H1 (cell line): ENCODE data around the gene SLFN5. TPM values are rescaled to one million over a fixed set of nuclear protein-coding genes. Genes with fewer than 3 reads are reported as not detected.

Experiments
- CTCF ChIA-PET: fragments of 300-600 bp; sonication (Branson Sonifier 250); formaldehyde crosslinking; loops from one replicate; lab custom pipeline; 2021; ENCODE audit not compliant: partially characterized antibody; lab: Charles Lee
- POLR2A ChIA-PET: fragments of 300-600 bp; sonication (Branson Sonifier 250); formaldehyde crosslinking; loops from one replicate; lab custom pipeline; 2021; ENCODE audit warnings: inconsistent platforms; ENCODE audit not compliant: partially characterized antibody; lab: Charles Lee
- DNase-seq, 2 experiments: peaks; one replicate each; pipeline versions ENCODE4 v3.0.0 to v3.0.0-alpha.2; 2010 to 2022; ENCODE audit warnings: low spot score in 2 of 2, low read depth in 1 of 2, mixed read lengths in 1 of 2
- FAIRE-seq: peaks from 2 replicates; lab custom pipeline; 2011; peaks lifted over from hg19 to GRCh38; lab: Jason Lieb, UNC
- H2AFZ ChIP-seq: 2 replicates; pipeline ENCODE4 v1.8.1; 2012; ENCODE audit warnings: low read length, inconsistent platforms
- H2AK5ac ChIP-seq: 2 replicates; pipeline ENCODE4 v1.6.1; 2013; ENCODE audit warnings: low read depth, low read length
- H2BK120ac ChIP-seq: replicated peaks from 2 replicates; pipeline ENCODE3; 2013; ENCODE audit warnings: low read depth, low read length, inconsistent platforms
- H2BK12ac ChIP-seq: 2 replicates; pipeline ENCODE4 v1.6.1; 2013; ENCODE audit warnings: low read depth, low read length
- H2BK15ac ChIP-seq: 2 replicates; pipeline ENCODE4 v1.6.1; 2013; ENCODE audit warnings: low read length
- H2BK20ac ChIP-seq: 2 replicates; pipeline ENCODE4 v1.6.1; 2013; ENCODE audit warnings: low read length
- H2BK5ac ChIP-seq: 2 replicates; pipeline ENCODE4 v1.6.1; 2013; ENCODE audit warnings: low read depth, low read length
- H3K14ac ChIP-seq: 2 replicates; pipeline ENCODE4 v1.6.1; 2013; ENCODE audit warnings: inconsistent platforms; ENCODE audit not compliant: insufficient read length
- H3K18ac ChIP-seq: 2 replicates; pipeline ENCODE4 v1.6.1; 2013; ENCODE audit warnings: low read length; ENCODE audit errors: extremely low read depth
- H3K23ac ChIP-seq: 2 replicates; pipeline ENCODE4 v1.6.1; 2013; ENCODE audit warnings: inconsistent platforms; ENCODE audit not compliant: insufficient read length
- H3K23me2 ChIP-seq: 2 replicates; pipeline ENCODE4 v1.6.1; 2013; ENCODE audit warnings: low read depth, low read length
- H3K27ac ChIP-seq: 2 replicates; pipeline ENCODE4 v1.6.1; 2011; ENCODE audit warnings: low read depth, low read length, inconsistent platforms
- H3K27me3 ChIP-seq, 4 experiments: replicated peaks in 1 of 4; 1 replicate in 1 of 4; 2 replicates in 3 of 4; pipeline versions ENCODE4 v1.6.1 to v1.8.1; 2011 to 2013; ENCODE audit warnings: low read length in 3 of 4, mild to moderate bottlenecking in 3 of 4, inconsistent platforms in 2 of 4, mixed read lengths in 2 of 4, moderate library complexity in 1 of 4; ENCODE audit not compliant: control insufficient read depth in 3 of 4, insufficient read depth in 3 of 4; ENCODE audit errors: extremely low read depth in 1 of 4
- H3K36me3 ChIP-seq, 4 experiments: 2 replicates each; pipeline versions ENCODE4 v1.6.1 to v1.8.1; 2011 to 2013; ENCODE audit warnings: mild to moderate bottlenecking in 4 of 4, low read length in 3 of 4, moderate library complexity in 2 of 4, control low read depth in 1 of 4, inconsistent platforms in 1 of 4; ENCODE audit not compliant: insufficient read depth in 4 of 4, control insufficient read depth in 2 of 4
- H3K4ac ChIP-seq: replicated peaks from 2 replicates; pipeline ENCODE3; 2013; ENCODE audit warnings: low read length, low read depth, mixed read lengths, inconsistent platforms; ENCODE audit not compliant: insufficient read length
- H3K4me1 ChIP-seq, 4 experiments: replicated peaks in 1 of 4; 1 replicate in 1 of 4; 2 replicates in 3 of 4; pipeline versions ENCODE4 v1.6.1 to v1.8.1; 2011 to 2013; ENCODE audit warnings: low read length in 3 of 4, inconsistent platforms in 2 of 4, mixed read lengths in 1 of 4; ENCODE audit not compliant: insufficient read depth in 4 of 4, control insufficient read depth in 3 of 4
- H3K4me2 ChIP-seq, 2 experiments: 2 replicates each; pipeline versions ENCODE4 v1.6.1 to v1.8.1; 2011 to 2013; ENCODE audit warnings: low read depth in 2 of 2, low read length in 2 of 2, control low read depth in 1 of 2, inconsistent platforms in 1 of 2, mild to moderate bottlenecking in 1 of 2; ENCODE audit not compliant: insufficient read depth in 1 of 2
- H3K4me3 ChIP-seq, 4 experiments: fragments of 200-600, 300-600 bp in 1 of 4; sonication (generic), shearing (Covaris generic), sonication (Bioruptor Twin) in 1 of 4; 2 replicates each; pipeline versions ENCODE4 v1.5.1 to v1.8.1; 2011 to 2016; ENCODE audit warnings: low read length in 4 of 4, low read depth in 3 of 4, control low read depth in 2 of 4, inconsistent platforms in 2 of 4, mild to moderate bottlenecking in 2 of 4, mixed read lengths in 1 of 4, moderate library complexity in 1 of 4; ENCODE audit not compliant: insufficient read depth in 2 of 4; ENCODE audit errors: extremely low read depth in 1 of 4
- H3K56ac ChIP-seq: replicated peaks from 2 replicates; pipeline ENCODE3; 2013; ENCODE audit warnings: low read depth, mild to moderate bottlenecking, mixed read lengths, low read length, inconsistent platforms; ENCODE audit not compliant: insufficient read length
- H3K79me1 ChIP-seq: 2 replicates; pipeline ENCODE4 v1.6.1; 2013; ENCODE audit warnings: low read depth, low read length, control low read depth
- H3K79me2 ChIP-seq, 2 experiments: 2 replicates each; pipeline versions ENCODE4 v1.6.1 to v1.8.1; 2012 to 2013; ENCODE audit warnings: low read length in 2 of 2, mild to moderate bottlenecking in 2 of 2, inconsistent platforms in 1 of 2; ENCODE audit not compliant: insufficient read depth in 2 of 2, control insufficient read depth in 1 of 2
- H3K9ac ChIP-seq, 4 experiments: replicated peaks in 1 of 4; 1 replicate in 1 of 4; 2 replicates in 3 of 4; pipeline versions ENCODE4 v1.6.1 to v1.8.1; 2011 to 2013; ENCODE audit warnings: low read depth in 3 of 4, low read length in 3 of 4, control low read depth in 2 of 4, mild to moderate bottlenecking in 2 of 4, moderate library complexity in 2 of 4, inconsistent platforms in 1 of 4; ENCODE audit errors: extremely low read depth in 1 of 4
- H3K9me3 ChIP-seq, 2 experiments: 2 replicates each; pipeline versions ENCODE4 v1.6.1 to v1.8.1; 2012 to 2013; ENCODE audit warnings: mild to moderate bottlenecking in 2 of 2, moderate library complexity in 2 of 2, control low read depth in 1 of 2, inconsistent platforms in 1 of 2, low read depth in 1 of 2, low read length in 1 of 2, mixed read lengths in 1 of 2; ENCODE audit not compliant: insufficient read depth in 2 of 2
- H4K20me1 ChIP-seq, 2 experiments: replicated peaks in 1 of 2; 2 replicates each; pipeline versions ENCODE3 to v1.8.1; 2011 to 2013; ENCODE audit warnings: inconsistent platforms in 2 of 2, low read length in 2 of 2, mild to moderate bottlenecking in 1 of 2; ENCODE audit not compliant: insufficient read depth in 2 of 2, control insufficient read depth in 1 of 2
- H4K5ac ChIP-seq: 2 replicates; pipeline ENCODE4 v1.6.1; 2013; ENCODE audit warnings: low read length, low read depth, mixed read lengths, inconsistent platforms; ENCODE audit not compliant: insufficient read length
- H4K8ac ChIP-seq: 2 replicates; pipeline ENCODE4 v1.8.0; 2013; ENCODE audit warnings: mild to moderate bottlenecking, moderate library complexity, low read length, inconsistent platforms; ENCODE audit not compliant: insufficient read depth; ENCODE audit errors: extremely low read depth
- H4K91ac ChIP-seq: replicated peaks from 2 replicates; pipeline ENCODE3; 2013; ENCODE audit warnings: low read length, mixed read lengths, inconsistent platforms; ENCODE audit not compliant: insufficient read length
- ASH2L ChIP-seq: fragments of 200-600, 300-600 bp; sonication (generic); IDR thresholded peaks from one replicate; pipeline ENCODE4 v1.7.1; 2017; ENCODE audit warnings: low read length
- HDAC6 ChIP-seq: IDR thresholded peaks from one replicate; pipeline ENCODE4 v1.7.1; 2012; ENCODE audit warnings: low read depth, mild to moderate bottlenecking, inconsistent platforms, low read length, moderate library complexity
- JUND ChIP-seq: IDR thresholded peaks from 2 replicates; pipeline ENCODE4 v1.6.1; 2011; ENCODE audit warnings: mild to moderate bottlenecking, improper control_type of control experiment, low read length
- WGBS, 2 experiments: shearing (Covaris generic) in 1 of 2; methylation state at CpG; one replicate each; pipeline versions ENCODE4 v1.1.6 to v1.1.7; 2013 to 2015; ENCODE audit warnings: low lambda C conversion rate in 2 of 2, mixed read lengths in 2 of 2, inconsistent platforms in 1 of 2, low coverage in 1 of 2, missing lambda C conversion rate in 1 of 2; ENCODE audit not compliant: insufficient replicate concordance in 2 of 2, insufficient coverage in 1 of 2, insufficient read length in 1 of 2; ENCODE audit errors: extremely low coverage in 1 of 2, missing lambda C conversion rate in 1 of 2; 5-methylcytosine and 5-hydroxymethylcytosine counted together
- polyA plus RNA-seq, 7 experiments: library from polyadenylated mRNA; depleted of rRNA in 3 of 7; stranded (reverse) in 5 of 7; unstranded in 2 of 7; fragments of >200 nt in 5 of 7; fragments of 200-250 nt in 2 of 7; gene quantifications; 1 replicate in 5 of 7; 2 replicates in 1 of 7; 4 replicates in 1 of 7; pipeline versions ENCODE4 v1.2.1 to v1.2.3, GENCODE V29; 2011 to 2013; ENCODE audit warnings: missing spikeins in 2 of 7, mixed read lengths in 2 of 7
- total RNA-seq: library from RNA; stranded (reverse); fragmentation: NEBNext Ultra II Directional; extraction: Animal tissue kit (Norgen Biotek cat#: 25700); gene quantifications from 2 replicates; pipeline ENCODE4 v1.2.1, GENCODE V29; 2021
- TF ChIP-seq, protein P1 (sequence below): IDR thresholded peaks from 2 replicates; pipeline ENCODE4 v1.6.1; 2012; ENCODE audit warnings: inconsistent platforms
- TF ChIP-seq, protein P2 (sequence below): IDR thresholded peaks from 2 replicates; pipeline ENCODE4 v1.6.1; 2012; ENCODE audit warnings: inconsistent platforms

The SLFN5 gene
- total and polyA plus RNA-seq, 2 of the 8 experiments (the other 6 are each of a cell fraction or from before 2014, with no cell fraction given): 0.86 to 3.0 TPM

DNA sequence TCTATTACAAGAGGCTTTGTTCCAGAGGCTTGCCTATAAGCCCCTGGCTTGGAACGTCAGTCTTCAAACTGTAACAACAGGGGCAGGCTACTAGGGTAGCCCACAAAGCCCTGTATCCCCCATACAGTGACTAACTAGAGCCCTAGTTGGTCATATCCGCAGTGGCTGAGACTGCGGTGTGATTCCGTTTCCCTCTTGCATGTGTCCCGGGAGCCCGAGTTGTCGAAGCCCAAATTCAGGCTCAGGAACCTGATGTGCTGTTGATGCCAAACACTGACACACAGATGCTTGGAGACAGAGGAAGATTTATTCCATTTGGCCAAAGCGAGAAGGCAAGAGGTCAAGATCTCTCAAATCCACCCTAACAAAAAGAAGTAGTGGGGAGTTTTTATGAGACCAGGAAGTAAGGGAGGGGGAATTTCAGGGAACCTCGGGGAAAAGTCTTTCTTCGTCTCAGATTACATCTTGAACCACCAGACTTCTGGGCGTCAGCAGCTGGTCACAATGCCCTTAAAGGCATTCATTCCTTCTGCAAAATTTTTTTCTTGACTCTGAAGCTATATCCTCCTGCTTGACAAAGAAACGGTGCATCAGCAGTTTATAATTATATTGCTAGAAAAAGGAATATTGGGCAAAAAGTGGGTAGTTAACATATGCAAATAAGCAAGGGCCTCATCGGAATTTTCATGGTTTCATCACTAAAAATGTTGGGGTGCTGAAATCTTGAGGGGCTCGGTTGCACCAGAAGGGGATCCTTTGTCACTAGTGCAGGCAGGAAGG is 879 bp downstream of the SLFN5 start:
- Histone ChIP-seq H2BK20ac (no peak overlapping the region), H3K23me2 (peaks cover 7% of the 10 kb centered on the region), H3K23ac (no peak overlapping the region), H4K8ac (no peak overlapping the region), H3K79me2 (no peaks in the 10 kb centered on the region), H3K56ac (no peak overlapping the region), H2AFZ (peak overlapping the region; percentile 78; the same call in 1 of the 2 replicates), H3K27me3 (peaks cover 0 to 7% (median 3%) of the 10 kb centered on the region in 4 experiments; a peak in 5 of 7 replicates), H3K36me3 (no peaks in the 10 kb centered on the region), H3K18ac (no peak overlapping the region), H2BK15ac (no peak overlapping the region), H3K9me3 (no peaks in the 10 kb centered on the region), H4K20me1 (no peaks in the 10 kb centered on the region), H3K9ac (peak overlapping the region in 1 of 4 experiments; percentile 63; a peak in 1 of 7 replicates), H3K14ac (no peak overlapping the region), H3K4me3 (peak overlapping the region; percentile 40 to 79 (median 74)), H3K4me2 (peak overlapping the region; percentile 88 to 97), H3K4me1 (peaks cover 4 to 15% (median 7%) of the 10 kb centered on the region in 4 experiments), H2BK5ac (no peak overlapping the region), H2BK12ac (peak overlapping the region; percentile 53; the same call in 1 of the 2 replicates), H3K4ac (no peak overlapping the region), H4K91ac (no peak overlapping the region), H3K27ac (no peak overlapping the region), H3K79me1 (no peaks in the 10 kb centered on the region), H4K5ac (no peak overlapping the region), H2BK120ac (no peak overlapping the region), H2AK5ac (no peak overlapping the region)
- DNase-seq: peak in 1 of 2 experiments; percentile 58
- WGBS, 2 experiments: 23% methylated on average over 14 of the region's 14 CpGs; no CpG with 5 or more reads in 1 of the 2 experiments
- ChIA-PET CTCF (interaction anchor here (0.6 to 1.0 kb wide), 3 partner anchors 15 to 75 kb away, joined by 3 to 4 read pairs (median 3); no protein-coding TSS in a partner anchor), POLR2A (interaction anchor here (0.6 to 1.2 kb wide), 5 partner anchors 10 to 218 kb away, joined by 3 to 6 read pairs (median 3); no protein-coding TSS in a partner anchor)
- FAIRE-seq: no peak
- TF ChIP-seq HDAC6 (no peak), ASH2L (peak; percentile 5), JUND (no peak)
- TF ChIP-seq, protein P1, sequence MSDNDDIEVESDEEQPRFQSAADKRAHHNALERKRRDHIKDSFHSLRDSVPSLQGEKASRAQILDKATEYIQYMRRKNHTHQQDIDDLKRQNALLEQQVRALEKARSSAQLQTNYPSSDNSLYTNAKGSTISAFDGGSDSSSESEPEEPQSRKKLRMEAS: peak; percentile 48; the same call in 1 of the 2 replicates
- TF ChIP-seq, protein P2, sequence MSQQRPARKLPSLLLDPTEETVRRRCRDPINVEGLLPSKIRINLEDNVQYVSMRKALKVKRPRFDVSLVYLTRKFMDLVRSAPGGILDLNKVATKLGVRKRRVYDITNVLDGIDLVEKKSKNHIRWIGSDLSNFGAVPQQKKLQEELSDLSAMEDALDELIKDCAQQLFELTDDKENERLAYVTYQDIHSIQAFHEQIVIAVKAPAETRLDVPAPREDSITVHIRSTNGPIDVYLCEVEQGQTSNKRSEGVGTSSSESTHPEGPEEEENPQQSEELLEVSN: peak; percentile 70
